HCT116 (cell line): ENCODE data around the gene DYNC1I1. TPM values are rescaled to one million over a fixed set of nuclear protein-coding genes. Genes with fewer than 3 reads are reported as not detected.

Experiments
- ATAC-seq: fragments of 200-7000 bp; cut with Tn5 transposase; 2 replicates; pipeline ENCODE4 v1.9.1; 2020; ENCODE audit warnings: mild to moderate bottlenecking, moderate library complexity
- BruUV-seq: library from RNA; stranded (reverse); fragments of 400-500 nt; replicated peaks from 2 replicates; lab custom pipeline; 2021; lab: Mats Ljungman, UMichigan
- CTCF ChIA-PET: fragments of 300-600 bp; sonication (Branson Sonifier 250); formaldehyde crosslinking; loops from one replicate; lab custom pipeline; 2021; ENCODE audit warnings: antibody characterized with exemption; lab: Charles Lee
- POLR2A ChIA-PET: fragments of 300-600, 350-600 bp; sonication (Branson Sonifier 250); formaldehyde crosslinking; loops from one replicate; lab custom pipeline; 2021; ENCODE audit warnings: antibody characterized with exemption; lab: Charles Lee
- RAD21 ChIA-PET, 2 experiments: fragments of 300-600 bp; sonication (Branson Sonifier 250); formaldehyde crosslinking; loops; one replicate each; lab custom pipeline; 2023; ENCODE audit warnings: low total read pairs in 2 of 2; ENCODE audit not compliant: uncharacterized antibody in 2 of 2, unreplicated experiment in 2 of 2, low non-redundant PET in 1 of 2; lab: Charles Lee
- DNase-seq: peaks from one replicate; pipeline ENCODE4 v3.0.0-alpha.2; 2010; ENCODE audit warnings: low read depth, low spot score
- H2AFZ ChIP-seq: fragments of 200-600 bp; shearing (Covaris generic), sonication (generic); 2 replicates; pipeline ENCODE4 v1.6.1; 2017; ENCODE audit warnings: low read depth, mixed run types, mixed read lengths, antibody characterized with exemption, low read length; ENCODE audit not compliant: poor library complexity, severe bottlenecking
- H3K27ac ChIP-seq: 2 replicates; pipeline ENCODE4 v1.5.1; 2012; ENCODE audit warnings: low read depth, low read length
- H3K27me3 ChIP-seq: fragments of 200-600 bp; sonication (generic); 2 replicates; pipeline ENCODE4 v1.6.1; 2016; ENCODE audit warnings: mixed run types, low read length, mixed read lengths; ENCODE audit not compliant: insufficient read depth
- H3K36me3 ChIP-seq, 2 experiments: fragments of 200-500 bp in 1 of 2; fragments of 200-600 bp in 1 of 2; sonication (Bioruptor generic) in 1 of 2; sonication (generic) in 1 of 2; 2 replicates each; pipeline versions ENCODE4 v1.5.1 to v1.6.1; 2014 to 2016; ENCODE audit warnings: low read length in 2 of 2, inconsistent platforms in 1 of 2, mixed read lengths in 1 of 2, mixed run types in 1 of 2; ENCODE audit not compliant: insufficient read depth in 2 of 2, control insufficient read depth in 1 of 2
- H3K4me1 ChIP-seq, 2 experiments: fragments of 200-600 bp in 1 of 2; sonication (generic) in 1 of 2; 2 replicates each; pipeline versions ENCODE4 v1.5.1 to v1.6.1; 2012 to 2017; ENCODE audit warnings: low read length in 2 of 2, inconsistent platforms in 1 of 2, mild to moderate bottlenecking in 1 of 2, mixed read lengths in 1 of 2, mixed run types in 1 of 2, moderate library complexity in 1 of 2; ENCODE audit not compliant: insufficient read depth in 2 of 2, control insufficient read depth in 1 of 2
- H3K4me2 ChIP-seq: fragments of 200-600 bp; sonication (generic); 2 replicates; pipeline ENCODE4 v1.6.1; 2017; ENCODE audit warnings: mixed run types, low read length, mixed read lengths
- H3K4me3 ChIP-seq, 2 experiments: fragments of 200-600 bp in 1 of 2; sonication (generic) in 1 of 2; replicated peaks in 1 of 2; 2 replicates each; pipeline ENCODE4 v1.5.1; 2011 to 2016; ENCODE audit warnings: low read length in 2 of 2, control low read depth in 1 of 2, low read depth in 1 of 2, mild to moderate bottlenecking in 1 of 2, mixed read lengths in 1 of 2, mixed run types in 1 of 2
- H3K79me2 ChIP-seq: fragments of 200-600 bp; sonication (generic); 2 replicates; pipeline ENCODE4 v1.6.1; 2017; ENCODE audit warnings: mild to moderate bottlenecking, mixed run types, low read length, moderate library complexity, mixed read lengths; ENCODE audit not compliant: insufficient read depth
- H3K9ac ChIP-seq: fragments of 200-600 bp; sonication (generic); 2 replicates; pipeline ENCODE4 v1.6.1; 2016; ENCODE audit warnings: low read length, mixed read lengths
- H3K9me2 ChIP-seq: fragments of 200-600 bp; sonication (generic), shearing (Covaris generic); 2 replicates; pipeline ENCODE4 v1.6.1; 2017; ENCODE audit warnings: mixed run types, mild to moderate bottlenecking, moderate library complexity; ENCODE audit not compliant: insufficient read depth
- H3K9me3 ChIP-seq, 2 experiments: fragments of 200-500 bp in 1 of 2; fragments of 200-600 bp in 1 of 2; sonication (Bioruptor generic) in 1 of 2; sonication (generic) in 1 of 2; 2 replicates each; pipeline ENCODE4 v1.6.1; 2014 to 2017; ENCODE audit warnings: low read length in 2 of 2, mixed read lengths in 2 of 2, inconsistent platforms in 1 of 2, low read depth in 1 of 2, mild to moderate bottlenecking in 1 of 2, mixed run types in 1 of 2, moderate library complexity in 1 of 2; ENCODE audit not compliant: control insufficient read depth in 1 of 2, insufficient read depth in 1 of 2
- H4K20me1 ChIP-seq: fragments of 200-600 bp; sonication (generic), shearing (Covaris generic); 2 replicates; pipeline ENCODE4 v1.6.1; 2017; ENCODE audit warnings: mixed run types, mild to moderate bottlenecking, moderate library complexity; ENCODE audit not compliant: insufficient read depth
- ATF3 ChIP-seq: IDR thresholded peaks from 2 replicates; pipeline ENCODE4 v1.6.1; 2012
- CEBPB ChIP-seq: IDR thresholded peaks from 2 replicates; pipeline ENCODE4 v1.6.1; 2012; ENCODE audit warnings: low read depth
- CTCF ChIP-seq, 3 experiments: fragments of 200-600 bp in 1 of 3; sonication (generic) in 1 of 3; IDR thresholded peaks in 2 of 3; conservative IDR thresholded peaks in 1 of 3; 2 replicates each; pipeline ENCODE4 v1.5.1; 2012 to 2017; ENCODE audit warnings: low read depth in 2 of 3, low read length in 2 of 3, antibody characterized with exemption in 1 of 3, borderline replicate concordance in 1 of 3, control low read depth in 1 of 3, mild to moderate bottlenecking in 1 of 3, mixed read lengths in 1 of 3, mixed run types in 1 of 3, moderate library complexity in 1 of 3; ENCODE audit not compliant: insufficient read depth in 1 of 3
- EGR1 ChIP-seq: IDR thresholded peaks from 2 replicates; pipeline ENCODE4 v1.6.1; 2012; ENCODE audit warnings: low read depth
- ELF1 ChIP-seq: IDR thresholded peaks from 2 replicates; pipeline ENCODE4 v1.6.1; 2012; ENCODE audit warnings: low read depth, borderline replicate concordance
- EZH2 ChIP-seq: fragments of 200-600 bp; sonication (generic); IDR thresholded peaks from 2 replicates; pipeline ENCODE4 v1.6.1; 2017; ENCODE audit warnings: antibody characterized with exemption, mixed run types
- EZH2phosphoT487 ChIP-seq: fragments of 200-600 bp; IDR thresholded peaks from 2 replicates; pipeline ENCODE4 v1.6.1; 2018; ENCODE audit warnings: antibody characterized with exemption, borderline replicate concordance
- JUND ChIP-seq: IDR thresholded peaks from 2 replicates; pipeline ENCODE4 v1.6.1; 2012
- MAX ChIP-seq: IDR thresholded peaks from 2 replicates; pipeline ENCODE4 v1.6.1; 2012
- POLR2A ChIP-seq: IDR thresholded peaks from 2 replicates; pipeline ENCODE4 v1.7.0; 2011; ENCODE audit warnings: borderline replicate concordance; ENCODE audit not compliant: insufficient read depth, insufficient read length; ENCODE audit errors: extremely low read depth
- POLR2AphosphoS5 ChIP-seq: IDR thresholded peaks from 2 replicates; pipeline ENCODE4 v1.6.1; 2011; ENCODE audit warnings: mild to moderate bottlenecking, low read depth, low read length, moderate library complexity
- SIN3A ChIP-seq: IDR thresholded peaks from 2 replicates; pipeline ENCODE4 v1.6.1; 2012; ENCODE audit warnings: low read depth
- SP1 ChIP-seq: IDR thresholded peaks from 2 replicates; pipeline ENCODE4 v1.6.1; 2012; ENCODE audit warnings: low read depth
- SRF ChIP-seq: IDR thresholded peaks from 2 replicates; pipeline ENCODE4 v1.6.1; 2012; ENCODE audit warnings: low read depth
- TCF7L2 ChIP-seq: IDR thresholded peaks from 2 replicates; pipeline ENCODE4 v1.7.0; 2011; ENCODE audit warnings: borderline replicate concordance, inconsistent platforms; ENCODE audit not compliant: insufficient read depth, insufficient read length; ENCODE audit errors: extremely low read depth
- YY1 ChIP-seq: IDR thresholded peaks from 2 replicates; pipeline ENCODE4 v1.6.1; 2011; ENCODE audit warnings: low read length, low read depth, moderate library complexity, mild to moderate bottlenecking; ENCODE audit not compliant: insufficient replicate concordance; ENCODE audit errors: extremely low read depth
- ZBTB33 ChIP-seq: IDR thresholded peaks from 2 replicates; pipeline ENCODE4 v1.6.1; 2011; ENCODE audit warnings: mild to moderate bottlenecking, low read length, moderate library complexity; ENCODE audit not compliant: insufficient replicate concordance; ENCODE audit errors: extremely low read depth
- ZFX ChIP-seq: fragments of 450-650 bp; IDR thresholded peaks from 2 replicates; pipeline ENCODE4 v1.6.1; 2017
- ZNF274 ChIP-seq: fragments of 200-500 bp; sonication (Bioruptor generic); IDR thresholded peaks from 2 replicates; pipeline ENCODE4 v1.6.1; 2014; ENCODE audit warnings: mild to moderate bottlenecking, low read depth, low read length, inconsistent platforms
- intact Hi-C: fragments of 100-400 bp; cut with micrococcal nuclease; formaldehyde crosslinking; loops from 2 replicates; pipeline ENCODE4 v1.10.0; 2022
- total RNA-seq: library from RNA; stranded (reverse); gene quantifications from one replicate; pipeline ENCODE4 v1.2.1, GENCODE V29; 2021; ENCODE audit not compliant: unreplicated experiment

Gene DYNC1I1
- total RNA-seq, 1 experiment from 2014 or later, result not detected

GRCh38 chr7:96026010-96026409 is 253.7 kb downstream of the DYNC1I1 start:
- Histone ChIP-seq H3K27ac (no peak overlapping the region), H3K9ac (no peak overlapping the region), H3K27me3 (peaks cover 42% of the 10 kb centered on the region; the same call in 1 of the 2 replicates), H2AFZ (no peak overlapping the region), H3K9me2 (no peaks in the 10 kb centered on the region), H3K4me2 (no peak overlapping the region), H3K4me1 (no peaks in the 10 kb centered on the region), H3K4me3 (no peak overlapping the region), H3K36me3 (no peaks in the 10 kb centered on the region), H4K20me1 (no peaks in the 10 kb centered on the region), H3K79me2 (no peaks in the 10 kb centered on the region), H3K9me3 (no peaks in the 10 kb centered on the region)
- BruUV-seq, result no TSS peak
- POLR2A ChIA-PET, result no interaction called here
- ATAC-seq, result no peak
- CTCF ChIA-PET, result no interaction called here
- TF ChIP-seq YY1 (no peak), EZH2 (no peak), CEBPB (no peak), SP1 (no peak), POLR2AphosphoS5 (no peak), POLR2A (no peak), SIN3A (no peak), MAX (no peak), ATF3 (no peak), EZH2phosphoT487 (no peak), CTCF (IDR thresholded peaks at IDR 0.05 in 2 of 3, conservative IDR thresholded peaks at IDR 0.05 in 1 of 3; ENCODE audit: borderline replicate concordance in 1 of 3, insufficient read depth in 1 of 3, low read depth in 2 of 3, low read length in 2 of 3) (no peak), ELF1 (no peak), ZNF274 (no peak), TCF7L2 (no peak), SRF (no peak), EGR1 (no peak), ZBTB33 (no peak), JUND (no peak), ZFX (no peak)
- intact Hi-C loops, result no loop called here
- no peak for DNase-seq
- RAD21 ChIA-PET, result no interaction called here
